GM12878 (cell line): ENCODE results near the gene YAE1. TPM values are rescaled to one million over a fixed set of nuclear protein-coding genes. Genes with fewer than 3 reads are reported as not detected.

Experiments used
- BCL11A ChIP-seq: IDR thresholded peaks from 2 replicates; pipeline ENCODE4 v1.6.1; 2011; ENCODE audit warnings: low read depth, low read length
- CEBPZ ChIP-seq: fragments of 150-350 bp; IDR thresholded peaks from 2 replicates; pipeline ENCODE4 v1.6.1; 2016; ENCODE audit warnings: low read depth, low read length
- EZH2 ChIP-seq: IDR thresholded peaks from 2 replicates; pipeline ENCODE4 v1.6.1; 2012; ENCODE audit warnings: low read depth, mild to moderate bottlenecking, control low read depth, inconsistent platforms, low read length, borderline replicate concordance; ENCODE audit not compliant: control insufficient read depth
- NFIC ChIP-seq: IDR thresholded peaks from 2 replicates; pipeline ENCODE4 v1.6.1; 2012; ENCODE audit warnings: low read depth, mild to moderate bottlenecking, inconsistent platforms, low read length, moderate library complexity
- NRF1 ChIP-seq: conservative IDR thresholded peaks from 2 replicates; pipeline ENCODE4 v1.6.1; 2011; ENCODE audit warnings: mild to moderate bottlenecking, low read depth, low read length, improper control_type of control experiment
- PAX8 ChIP-seq: fragments of 450-650 bp; IDR thresholded peaks from 2 replicates; pipeline ENCODE4 v1.6.1; 2017; ENCODE audit warnings: mild to moderate bottlenecking, moderate library complexity
- PBX3 ChIP-seq: IDR thresholded peaks from 2 replicates; pipeline ENCODE4 v1.6.1; 2011; ENCODE audit warnings: mild to moderate bottlenecking, low read depth, low read length, moderate library complexity; ENCODE audit not compliant: insufficient replicate concordance
- STAT1 ChIP-seq: fragments of 450-650 bp; conservative IDR thresholded peaks from 2 replicates; pipeline ENCODE4 v1.6.1; 2014; ENCODE audit warnings: antibody characterized with exemption, mild to moderate bottlenecking
- TAF1 ChIP-seq: IDR thresholded peaks from 2 replicates; pipeline ENCODE4 v1.6.1; 2011; ENCODE audit warnings: mild to moderate bottlenecking, low read depth, low read length, borderline replicate concordance
- TARDBP ChIP-seq: IDR thresholded peaks from 2 replicates; pipeline ENCODE4 v1.6.1; 2016; ENCODE audit warnings: borderline replicate concordance
- YY1 ChIP-seq: IDR thresholded peaks from 2 replicates; pipeline ENCODE4 v1.6.1; 2011; ENCODE audit warnings: low read depth, mild to moderate bottlenecking, low read length
- ZNF207 ChIP-seq: fragments of 450-650 bp; IDR thresholded peaks from 2 replicates; pipeline ENCODE4 v1.6.1; 2014; ENCODE audit warnings: antibody characterized with exemption, mild to moderate bottlenecking, borderline replicate concordance
- polyA plus RNA-seq, 11 experiments: library from polyadenylated mRNA; depleted of rRNA in 4 of 11; unstranded in 6 of 11; stranded (reverse) in 5 of 11; fragments of >200 nt; fragmentation: Nextera tagmentation in 4 of 11; fragmentation: Illumina TruSeq in 1 of 11; extraction: Ambion mirVana in 4 of 11; extraction: Trizol in 1 of 11; gene quantifications; 1 replicate in 1 of 11; 2 replicates in 10 of 11; pipeline versions ENCODE4 v1.2.1 to v1.2.3, GENCODE V29; 2011 to 2016; ENCODE audit warnings: inconsistent platforms in 2 of 11, missing spikeins in 2 of 11, low read depth in 1 of 11
- total RNA-seq, 4 experiments: library from RNA; depleted of rRNA in 3 of 4; stranded (reverse); fragments of >200 nt in 3 of 4; fragmentation: Illumina TruSeq in 1 of 4; extraction: Trizol in 1 of 4; gene quantifications; 2 replicates each; pipeline versions ENCODE4 v1.2.1 to v1.2.3, GENCODE V29; 2013 to 2021
- TF ChIP-seq, protein P1 (sequence below): fragments of 450-650 bp; IDR thresholded peaks from 2 replicates; pipeline ENCODE4 v1.6.1; 2017; ENCODE audit warnings: mild to moderate bottlenecking, moderate library complexity

The YAE1 gene
- total and polyA plus RNA-seq, 10 of the 15 experiments (the other 5 are each of a cell fraction or from before 2014, with no cell fraction given) = 13.5 to 35.8 (median 22.9) TPM

DNA sequence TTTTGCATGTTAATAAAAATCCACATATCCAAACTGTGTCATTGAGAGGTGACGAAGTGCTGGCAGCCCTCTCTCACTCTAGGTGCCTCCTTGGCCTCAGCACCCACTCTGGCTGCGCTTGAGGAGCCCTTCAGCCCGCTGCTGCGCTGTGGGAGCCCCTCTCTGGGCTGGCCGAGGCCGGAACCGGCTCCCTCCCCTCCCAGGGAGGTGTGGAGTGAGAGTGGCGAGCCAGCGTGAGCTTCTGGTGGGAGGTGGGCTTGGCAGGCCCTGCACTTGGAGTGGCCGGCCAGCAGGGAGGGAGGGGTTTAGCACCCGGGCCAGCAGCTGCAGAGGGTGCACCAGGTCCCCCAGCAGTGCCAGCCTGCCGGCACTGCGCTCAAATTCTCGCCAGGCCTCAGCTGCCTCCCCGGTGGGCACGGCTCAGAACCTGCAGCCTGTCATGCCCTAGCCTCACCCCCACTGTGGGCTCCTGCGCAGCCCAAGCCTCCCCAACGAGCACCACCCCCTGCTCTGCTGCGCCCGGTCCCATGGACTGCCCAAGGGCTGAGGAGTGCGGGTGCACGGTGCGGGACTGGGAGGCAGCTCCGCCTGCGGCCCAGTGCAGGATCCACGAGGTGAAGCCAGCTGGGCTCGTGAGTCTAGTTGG, 11.1 kb downstream of the YAE1 start (continued):
- TF ChIP-seq CEBPZ (no peak), EZH2 (no peak), ZNF207 (no peak), TARDBP (no peak), TAF1 (no peak), STAT1 (no peak), YY1 (no peak), NFIC (no peak), PBX3 (no peak), NRF1 (no peak), PAX8 (no peak), BCL11A (no peak)
- TF ChIP-seq, protein P1, sequence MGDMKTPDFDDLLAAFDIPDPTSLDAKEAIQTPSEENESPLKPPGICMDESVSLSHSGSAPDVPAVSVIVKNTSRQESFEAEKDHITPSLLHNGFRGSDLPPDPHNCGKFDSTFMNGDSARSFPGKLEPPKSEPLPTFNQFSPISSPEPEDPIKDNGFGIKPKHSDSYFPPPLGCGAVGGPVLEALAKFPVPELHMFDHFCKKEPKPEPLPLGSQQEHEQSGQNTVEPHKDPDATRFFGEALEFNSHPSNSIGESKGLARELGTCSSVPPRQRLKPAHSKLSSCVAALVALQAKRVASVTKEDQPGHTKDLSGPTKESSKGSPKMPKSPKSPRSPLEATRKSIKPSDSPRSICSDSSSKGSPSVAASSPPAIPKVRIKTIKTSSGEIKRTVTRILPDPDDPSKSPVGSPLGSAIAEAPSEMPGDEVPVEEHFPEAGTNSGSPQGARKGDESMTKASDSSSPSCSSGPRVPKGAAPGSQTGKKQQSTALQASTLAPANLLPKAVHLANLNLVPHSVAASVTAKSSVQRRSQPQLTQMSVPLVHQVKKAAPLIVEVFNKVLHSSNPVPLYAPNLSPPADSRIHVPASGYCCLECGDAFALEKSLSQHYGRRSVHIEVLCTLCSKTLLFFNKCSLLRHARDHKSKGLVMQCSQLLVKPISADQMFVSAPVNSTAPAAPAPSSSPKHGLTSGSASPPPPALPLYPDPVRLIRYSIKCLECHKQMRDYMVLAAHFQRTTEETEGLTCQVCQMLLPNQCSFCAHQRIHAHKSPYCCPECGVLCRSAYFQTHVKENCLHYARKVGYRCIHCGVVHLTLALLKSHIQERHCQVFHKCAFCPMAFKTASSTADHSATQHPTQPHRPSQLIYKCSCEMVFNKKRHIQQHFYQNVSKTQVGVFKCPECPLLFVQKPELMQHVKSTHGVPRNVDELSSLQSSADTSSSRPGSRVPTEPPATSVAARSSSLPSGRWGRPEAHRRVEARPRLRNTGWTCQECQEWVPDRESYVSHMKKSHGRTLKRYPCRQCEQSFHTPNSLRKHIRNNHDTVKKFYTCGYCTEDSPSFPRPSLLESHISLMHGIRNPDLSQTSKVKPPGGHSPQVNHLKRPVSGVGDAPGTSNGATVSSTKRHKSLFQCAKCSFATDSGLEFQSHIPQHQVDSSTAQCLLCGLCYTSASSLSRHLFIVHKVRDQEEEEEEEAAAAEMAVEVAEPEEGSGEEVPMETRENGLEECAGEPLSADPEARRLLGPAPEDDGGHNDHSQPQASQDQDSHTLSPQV = no peak
- TF ChIP-seq, all 136 proteins: peak for 0
